Right lobe of liver (tissue), 4 donors: ENCODE measurements around the gene NFKB1.

ENCODE experiments used
- POLR2A ChIP-seq: fragments of 450-650 bp; IDR thresholded peaks from one replicate; pipeline ENCODE4 v1.6.1; 2017; ENCODE audit warnings: antibody characterized with exemption, mild to moderate bottlenecking
- TF ChIP-seq, protein P1 (sequence below), 4 donors: fragments of 200-600 bp in 3 of 4; fragments of 450-650 bp in 1 of 4; IDR thresholded peaks; one replicate each; pipeline versions ENCODE4 v1.5.1 to v1.8.0; 2016 to 2022; ENCODE audit warnings: antibody characterized with exemption in 4 of 4, mild to moderate bottlenecking in 2 of 4
- donor health status: DM: no; HTN: no; CAD: no.
- donor health status: DM: no; HTN: no; CAD: no.
- donor health status: DM: no; HTN: yes; CAD: no.

DNA sequence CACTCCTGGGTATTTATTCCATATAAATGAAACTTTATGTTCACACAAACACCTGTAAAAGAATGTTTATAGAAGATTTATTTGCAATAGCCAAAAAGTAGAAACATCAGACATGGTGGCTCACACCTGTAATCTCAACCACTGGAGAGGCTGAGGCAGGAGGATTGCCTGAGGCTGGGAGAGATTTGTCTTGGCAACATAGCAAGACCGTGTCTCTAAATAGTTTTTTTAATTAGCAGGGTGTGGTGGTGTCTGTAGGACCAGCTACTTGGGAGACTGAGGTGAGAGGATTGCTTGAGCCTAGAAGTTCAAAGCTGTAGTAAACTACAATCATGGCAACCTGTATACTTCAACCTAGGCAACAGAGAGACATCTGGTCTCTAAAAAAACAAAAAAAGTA lies 27.7 kb upstream of the NFKB1 start:
- TF ChIP-seq, protein P1, sequence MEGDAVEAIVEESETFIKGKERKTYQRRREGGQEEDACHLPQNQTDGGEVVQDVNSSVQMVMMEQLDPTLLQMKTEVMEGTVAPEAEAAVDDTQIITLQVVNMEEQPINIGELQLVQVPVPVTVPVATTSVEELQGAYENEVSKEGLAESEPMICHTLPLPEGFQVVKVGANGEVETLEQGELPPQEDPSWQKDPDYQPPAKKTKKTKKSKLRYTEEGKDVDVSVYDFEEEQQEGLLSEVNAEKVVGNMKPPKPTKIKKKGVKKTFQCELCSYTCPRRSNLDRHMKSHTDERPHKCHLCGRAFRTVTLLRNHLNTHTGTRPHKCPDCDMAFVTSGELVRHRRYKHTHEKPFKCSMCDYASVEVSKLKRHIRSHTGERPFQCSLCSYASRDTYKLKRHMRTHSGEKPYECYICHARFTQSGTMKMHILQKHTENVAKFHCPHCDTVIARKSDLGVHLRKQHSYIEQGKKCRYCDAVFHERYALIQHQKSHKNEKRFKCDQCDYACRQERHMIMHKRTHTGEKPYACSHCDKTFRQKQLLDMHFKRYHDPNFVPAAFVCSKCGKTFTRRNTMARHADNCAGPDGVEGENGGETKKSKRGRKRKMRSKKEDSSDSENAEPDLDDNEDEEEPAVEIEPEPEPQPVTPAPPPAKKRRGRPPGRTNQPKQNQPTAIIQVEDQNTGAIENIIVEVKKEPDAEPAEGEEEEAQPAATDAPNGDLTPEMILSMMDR (IDR thresholded peaks at IDR 0.05) = no peak
- no peak for TF ChIP-seq POLR2A
